Adrenal gland (tissue), 5 donors: ENCODE results near the gene IFT52.

ENCODE experiments used
- POLR2A ChIP-seq, 2 donors: fragments of 450-650 bp; IDR thresholded peaks; one replicate each; pipeline ENCODE4 v1.6.1; 2017; ENCODE audit warnings: antibody characterized with exemption in 2 of 2, mild to moderate bottlenecking in 2 of 2, moderate library complexity in 1 of 2
- TF ChIP-seq, protein P1 (sequence below), 6 experiments: fragments of 450-650 bp in 4 of 6; fragments of 200-600 bp in 2 of 6; sonication (generic) in 1 of 6; IDR thresholded peaks; 1 replicate in 5 of 6; 2 replicates in 1 of 6; pipeline versions ENCODE4 v1.5.1 to v1.8.0; 2016 to 2021; ENCODE audit warnings: antibody characterized with exemption in 6 of 6, mild to moderate bottlenecking in 2 of 6, moderate library complexity in 1 of 6
- donor health status: DM: no; HTN: no; CAD: no.

DNA sequence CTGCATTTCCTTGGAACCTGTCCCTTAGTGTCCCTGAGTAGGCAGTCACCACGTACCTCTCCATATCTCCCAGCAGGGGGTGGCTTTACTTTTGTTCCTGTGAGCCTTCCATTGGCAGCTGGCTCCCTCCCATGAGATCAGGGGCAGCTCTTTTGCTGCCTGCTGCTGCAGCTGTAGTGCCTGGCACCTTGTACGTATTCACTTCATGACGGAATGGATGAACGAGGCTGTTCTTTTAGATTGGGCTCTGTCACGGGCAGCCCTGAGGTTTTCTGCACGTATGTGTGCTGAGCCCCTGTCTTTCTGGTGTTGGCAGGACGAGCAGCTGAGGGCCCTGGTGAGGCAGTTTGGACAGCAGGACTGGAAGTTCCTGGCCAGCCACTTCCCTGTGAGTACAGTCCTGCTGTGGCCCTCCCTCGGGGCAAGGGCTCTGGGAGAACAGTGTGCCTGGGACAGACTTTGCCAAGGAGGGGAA lies 90.8 kb downstream of the IFT52 start:
- TF ChIP-seq POLR2A (IDR thresholded peaks at IDR 0.05), result no peak
- TF ChIP-seq, protein P1, sequence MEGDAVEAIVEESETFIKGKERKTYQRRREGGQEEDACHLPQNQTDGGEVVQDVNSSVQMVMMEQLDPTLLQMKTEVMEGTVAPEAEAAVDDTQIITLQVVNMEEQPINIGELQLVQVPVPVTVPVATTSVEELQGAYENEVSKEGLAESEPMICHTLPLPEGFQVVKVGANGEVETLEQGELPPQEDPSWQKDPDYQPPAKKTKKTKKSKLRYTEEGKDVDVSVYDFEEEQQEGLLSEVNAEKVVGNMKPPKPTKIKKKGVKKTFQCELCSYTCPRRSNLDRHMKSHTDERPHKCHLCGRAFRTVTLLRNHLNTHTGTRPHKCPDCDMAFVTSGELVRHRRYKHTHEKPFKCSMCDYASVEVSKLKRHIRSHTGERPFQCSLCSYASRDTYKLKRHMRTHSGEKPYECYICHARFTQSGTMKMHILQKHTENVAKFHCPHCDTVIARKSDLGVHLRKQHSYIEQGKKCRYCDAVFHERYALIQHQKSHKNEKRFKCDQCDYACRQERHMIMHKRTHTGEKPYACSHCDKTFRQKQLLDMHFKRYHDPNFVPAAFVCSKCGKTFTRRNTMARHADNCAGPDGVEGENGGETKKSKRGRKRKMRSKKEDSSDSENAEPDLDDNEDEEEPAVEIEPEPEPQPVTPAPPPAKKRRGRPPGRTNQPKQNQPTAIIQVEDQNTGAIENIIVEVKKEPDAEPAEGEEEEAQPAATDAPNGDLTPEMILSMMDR (IDR thresholded peaks at IDR 0.05), result no peak
